Measurements from ENCODE around the gene HSF2.

- TF ChIP-seq, protein P1, sequence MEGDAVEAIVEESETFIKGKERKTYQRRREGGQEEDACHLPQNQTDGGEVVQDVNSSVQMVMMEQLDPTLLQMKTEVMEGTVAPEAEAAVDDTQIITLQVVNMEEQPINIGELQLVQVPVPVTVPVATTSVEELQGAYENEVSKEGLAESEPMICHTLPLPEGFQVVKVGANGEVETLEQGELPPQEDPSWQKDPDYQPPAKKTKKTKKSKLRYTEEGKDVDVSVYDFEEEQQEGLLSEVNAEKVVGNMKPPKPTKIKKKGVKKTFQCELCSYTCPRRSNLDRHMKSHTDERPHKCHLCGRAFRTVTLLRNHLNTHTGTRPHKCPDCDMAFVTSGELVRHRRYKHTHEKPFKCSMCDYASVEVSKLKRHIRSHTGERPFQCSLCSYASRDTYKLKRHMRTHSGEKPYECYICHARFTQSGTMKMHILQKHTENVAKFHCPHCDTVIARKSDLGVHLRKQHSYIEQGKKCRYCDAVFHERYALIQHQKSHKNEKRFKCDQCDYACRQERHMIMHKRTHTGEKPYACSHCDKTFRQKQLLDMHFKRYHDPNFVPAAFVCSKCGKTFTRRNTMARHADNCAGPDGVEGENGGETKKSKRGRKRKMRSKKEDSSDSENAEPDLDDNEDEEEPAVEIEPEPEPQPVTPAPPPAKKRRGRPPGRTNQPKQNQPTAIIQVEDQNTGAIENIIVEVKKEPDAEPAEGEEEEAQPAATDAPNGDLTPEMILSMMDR (conservative IDR thresholded peaks at IDR 0.05; ENCODE audit: low read depth in 2 of 2) = no peak
- TF ChIP-seq POLR2AphosphoS5 (IDR thresholded peaks at IDR 0.05; ENCODE audit: low read depth) (no peak), EZH2 (IDR thresholded peaks at IDR 0.05; ENCODE audit: low read depth, unreplicated experiment) (no peak), CREB1 (CRISPR knock-in tag; IDR thresholded peaks at IDR 0.05; ENCODE audit: low read depth) (no peak), ZNF331 (CRISPR knock-in tag; IDR thresholded peaks at IDR 0.05; ENCODE audit: low read depth) (no peak), JUNB (IDR thresholded peaks at IDR 0.05; ENCODE audit: unreplicated experiment) (no peak), NANOG (IDR thresholded peaks at IDR 0.05; ENCODE audit: borderline replicate concordance) (no peak), EZH2phosphoT487 (IDR thresholded peaks at IDR 0.05; ENCODE audit: unreplicated experiment) (no peak), ZNF462 (CRISPR knock-in tag; IDR thresholded peaks at IDR 0.05) (no peak), STAT1 (IDR thresholded peaks at IDR 0.05; ENCODE audit: unreplicated experiment) (no peak)
- TF ChIP-seq, protein P2, sequence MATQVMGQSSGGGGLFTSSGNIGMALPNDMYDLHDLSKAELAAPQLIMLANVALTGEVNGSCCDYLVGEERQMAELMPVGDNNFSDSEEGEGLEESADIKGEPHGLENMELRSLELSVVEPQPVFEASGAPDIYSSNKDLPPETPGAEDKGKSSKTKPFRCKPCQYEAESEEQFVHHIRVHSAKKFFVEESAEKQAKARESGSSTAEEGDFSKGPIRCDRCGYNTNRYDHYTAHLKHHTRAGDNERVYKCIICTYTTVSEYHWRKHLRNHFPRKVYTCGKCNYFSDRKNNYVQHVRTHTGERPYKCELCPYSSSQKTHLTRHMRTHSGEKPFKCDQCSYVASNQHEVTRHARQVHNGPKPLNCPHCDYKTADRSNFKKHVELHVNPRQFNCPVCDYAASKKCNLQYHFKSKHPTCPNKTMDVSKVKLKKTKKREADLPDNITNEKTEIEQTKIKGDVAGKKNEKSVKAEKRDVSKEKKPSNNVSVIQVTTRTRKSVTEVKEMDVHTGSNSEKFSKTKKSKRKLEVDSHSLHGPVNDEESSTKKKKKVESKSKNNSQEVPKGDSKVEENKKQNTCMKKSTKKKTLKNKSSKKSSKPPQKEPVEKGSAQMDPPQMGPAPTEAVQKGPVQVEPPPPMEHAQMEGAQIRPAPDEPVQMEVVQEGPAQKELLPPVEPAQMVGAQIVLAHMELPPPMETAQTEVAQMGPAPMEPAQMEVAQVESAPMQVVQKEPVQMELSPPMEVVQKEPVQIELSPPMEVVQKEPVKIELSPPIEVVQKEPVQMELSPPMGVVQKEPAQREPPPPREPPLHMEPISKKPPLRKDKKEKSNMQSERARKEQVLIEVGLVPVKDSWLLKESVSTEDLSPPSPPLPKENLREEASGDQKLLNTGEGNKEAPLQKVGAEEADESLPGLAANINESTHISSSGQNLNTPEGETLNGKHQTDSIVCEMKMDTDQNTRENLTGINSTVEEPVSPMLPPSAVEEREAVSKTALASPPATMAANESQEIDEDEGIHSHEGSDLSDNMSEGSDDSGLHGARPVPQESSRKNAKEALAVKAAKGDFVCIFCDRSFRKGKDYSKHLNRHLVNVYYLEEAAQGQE (IDR thresholded peaks at IDR 0.05; ENCODE audit: unreplicated experiment) = no peak
These were observed 5.0 kb downstream of the HSF2 start for GRCh38 chr6:122404444-122404843.
